DND-41 (cell line): ENCODE measurements around the gene CACNB1.

Experiments
- CTCF ChIP-seq: IDR thresholded peaks from 2 replicates; pipeline ENCODE4 v1.5.1; 2012; ENCODE audit warnings: borderline replicate concordance, low read length, moderate library complexity, mild to moderate bottlenecking; ENCODE audit not compliant: poor library complexity, severe bottlenecking; ENCODE audit errors: extremely low read depth
- EZH2 ChIP-seq: IDR thresholded peaks from 3 replicates; pipeline ENCODE4 v1.6.1; 2012; ENCODE audit warnings: borderline replicate concordance, low read depth, mild to moderate bottlenecking, moderate library complexity, low read length, inconsistent platforms; ENCODE audit not compliant: severe bottlenecking

- TF ChIP-seq CTCF (no peak), EZH2 (no peak)
Observed at GRCh38 chr17:39225959-39226683, 28.7 kb upstream of the CACNB1 start.
